H1 (cell line): ENCODE results near the gene TMCC1. TPM values are rescaled to one million over a fixed set of nuclear protein-coding genes. Genes with fewer than 3 reads are reported as not detected.

ENCODE experiments used
- CTCF ChIA-PET: fragments of 300-600 bp; sonication (Branson Sonifier 250); formaldehyde crosslinking; loops from one replicate; lab custom pipeline; 2021; ENCODE audit not compliant: partially characterized antibody; lab: Charles Lee
- POLR2A ChIA-PET: fragments of 300-600 bp; sonication (Branson Sonifier 250); formaldehyde crosslinking; loops from one replicate; lab custom pipeline; 2021; ENCODE audit warnings: inconsistent platforms; ENCODE audit not compliant: partially characterized antibody; lab: Charles Lee
- DNase-seq, 2 experiments: peaks; one replicate each; pipeline versions ENCODE4 v3.0.0 to v3.0.0-alpha.2; 2010 to 2022; ENCODE audit warnings: low spot score in 2 of 2, low read depth in 1 of 2, mixed read lengths in 1 of 2
- FAIRE-seq: peaks from 2 replicates; lab custom pipeline; 2011; peaks lifted over from hg19 to GRCh38; lab: Jason Lieb, UNC
- H2AFZ ChIP-seq: 2 replicates; pipeline ENCODE4 v1.8.1; 2012; ENCODE audit warnings: low read length, inconsistent platforms
- H2AK5ac ChIP-seq: 2 replicates; pipeline ENCODE4 v1.6.1; 2013; ENCODE audit warnings: low read depth, low read length
- H2BK120ac ChIP-seq: replicated peaks from 2 replicates; pipeline ENCODE3; 2013; ENCODE audit warnings: low read depth, low read length, inconsistent platforms
- H2BK12ac ChIP-seq: 2 replicates; pipeline ENCODE4 v1.6.1; 2013; ENCODE audit warnings: low read depth, low read length
- H2BK15ac ChIP-seq: 2 replicates; pipeline ENCODE4 v1.6.1; 2013; ENCODE audit warnings: low read length
- H2BK20ac ChIP-seq: 2 replicates; pipeline ENCODE4 v1.6.1; 2013; ENCODE audit warnings: low read length
- H2BK5ac ChIP-seq: 2 replicates; pipeline ENCODE4 v1.6.1; 2013; ENCODE audit warnings: low read depth, low read length
- H3K14ac ChIP-seq: 2 replicates; pipeline ENCODE4 v1.6.1; 2013; ENCODE audit warnings: inconsistent platforms; ENCODE audit not compliant: insufficient read length
- H3K18ac ChIP-seq: 2 replicates; pipeline ENCODE4 v1.6.1; 2013; ENCODE audit warnings: low read length; ENCODE audit errors: extremely low read depth
- H3K23ac ChIP-seq: 2 replicates; pipeline ENCODE4 v1.6.1; 2013; ENCODE audit warnings: inconsistent platforms; ENCODE audit not compliant: insufficient read length
- H3K23me2 ChIP-seq: 2 replicates; pipeline ENCODE4 v1.6.1; 2013; ENCODE audit warnings: low read depth, low read length
- H3K27ac ChIP-seq: 2 replicates; pipeline ENCODE4 v1.6.1; 2011; ENCODE audit warnings: low read depth, low read length, inconsistent platforms
- H3K27me3 ChIP-seq, 4 experiments: replicated peaks in 1 of 4; 1 replicate in 1 of 4; 2 replicates in 3 of 4; pipeline versions ENCODE4 v1.6.1 to v1.8.1; 2011 to 2013; ENCODE audit warnings: low read length in 3 of 4, mild to moderate bottlenecking in 3 of 4, inconsistent platforms in 2 of 4, mixed read lengths in 2 of 4, moderate library complexity in 1 of 4; ENCODE audit not compliant: control insufficient read depth in 3 of 4, insufficient read depth in 3 of 4; ENCODE audit errors: extremely low read depth in 1 of 4
- H3K36me3 ChIP-seq, 4 experiments: 2 replicates each; pipeline versions ENCODE4 v1.6.1 to v1.8.1; 2011 to 2013; ENCODE audit warnings: mild to moderate bottlenecking in 4 of 4, low read length in 3 of 4, moderate library complexity in 2 of 4, control low read depth in 1 of 4, inconsistent platforms in 1 of 4; ENCODE audit not compliant: insufficient read depth in 4 of 4, control insufficient read depth in 2 of 4
- H3K4ac ChIP-seq: replicated peaks from 2 replicates; pipeline ENCODE3; 2013; ENCODE audit warnings: low read length, low read depth, mixed read lengths, inconsistent platforms; ENCODE audit not compliant: insufficient read length
- H3K4me1 ChIP-seq, 4 experiments: replicated peaks in 1 of 4; 1 replicate in 1 of 4; 2 replicates in 3 of 4; pipeline versions ENCODE4 v1.6.1 to v1.8.1; 2011 to 2013; ENCODE audit warnings: low read length in 3 of 4, inconsistent platforms in 2 of 4, mixed read lengths in 1 of 4; ENCODE audit not compliant: insufficient read depth in 4 of 4, control insufficient read depth in 3 of 4
- H3K4me2 ChIP-seq, 2 experiments: 2 replicates each; pipeline versions ENCODE4 v1.6.1 to v1.8.1; 2011 to 2013; ENCODE audit warnings: low read depth in 2 of 2, low read length in 2 of 2, control low read depth in 1 of 2, inconsistent platforms in 1 of 2, mild to moderate bottlenecking in 1 of 2; ENCODE audit not compliant: insufficient read depth in 1 of 2
- H3K4me3 ChIP-seq, 4 experiments: fragments of 200-600, 300-600 bp in 1 of 4; sonication (generic), shearing (Covaris generic), sonication (Bioruptor Twin) in 1 of 4; 2 replicates each; pipeline versions ENCODE4 v1.5.1 to v1.8.1; 2011 to 2016; ENCODE audit warnings: low read length in 4 of 4, low read depth in 3 of 4, control low read depth in 2 of 4, inconsistent platforms in 2 of 4, mild to moderate bottlenecking in 2 of 4, mixed read lengths in 1 of 4, moderate library complexity in 1 of 4; ENCODE audit not compliant: insufficient read depth in 2 of 4; ENCODE audit errors: extremely low read depth in 1 of 4
- H3K56ac ChIP-seq: replicated peaks from 2 replicates; pipeline ENCODE3; 2013; ENCODE audit warnings: low read depth, mild to moderate bottlenecking, mixed read lengths, low read length, inconsistent platforms; ENCODE audit not compliant: insufficient read length
- H3K79me1 ChIP-seq: 2 replicates; pipeline ENCODE4 v1.6.1; 2013; ENCODE audit warnings: low read depth, low read length, control low read depth
- H3K79me2 ChIP-seq, 2 experiments: 2 replicates each; pipeline versions ENCODE4 v1.6.1 to v1.8.1; 2012 to 2013; ENCODE audit warnings: low read length in 2 of 2, mild to moderate bottlenecking in 2 of 2, inconsistent platforms in 1 of 2; ENCODE audit not compliant: insufficient read depth in 2 of 2, control insufficient read depth in 1 of 2
- H3K9ac ChIP-seq, 4 experiments: replicated peaks in 1 of 4; 1 replicate in 1 of 4; 2 replicates in 3 of 4; pipeline versions ENCODE4 v1.6.1 to v1.8.1; 2011 to 2013; ENCODE audit warnings: low read depth in 3 of 4, low read length in 3 of 4, control low read depth in 2 of 4, mild to moderate bottlenecking in 2 of 4, moderate library complexity in 2 of 4, inconsistent platforms in 1 of 4; ENCODE audit errors: extremely low read depth in 1 of 4
- H3K9me3 ChIP-seq, 2 experiments: 2 replicates each; pipeline versions ENCODE4 v1.6.1 to v1.8.1; 2012 to 2013; ENCODE audit warnings: mild to moderate bottlenecking in 2 of 2, moderate library complexity in 2 of 2, control low read depth in 1 of 2, inconsistent platforms in 1 of 2, low read depth in 1 of 2, low read length in 1 of 2, mixed read lengths in 1 of 2; ENCODE audit not compliant: insufficient read depth in 2 of 2
- H4K20me1 ChIP-seq, 2 experiments: replicated peaks in 1 of 2; 2 replicates each; pipeline versions ENCODE3 to v1.8.1; 2011 to 2013; ENCODE audit warnings: inconsistent platforms in 2 of 2, low read length in 2 of 2, mild to moderate bottlenecking in 1 of 2; ENCODE audit not compliant: insufficient read depth in 2 of 2, control insufficient read depth in 1 of 2
- H4K5ac ChIP-seq: 2 replicates; pipeline ENCODE4 v1.6.1; 2013; ENCODE audit warnings: low read length, low read depth, mixed read lengths, inconsistent platforms; ENCODE audit not compliant: insufficient read length
- H4K8ac ChIP-seq: 2 replicates; pipeline ENCODE4 v1.8.0; 2013; ENCODE audit warnings: mild to moderate bottlenecking, moderate library complexity, low read length, inconsistent platforms; ENCODE audit not compliant: insufficient read depth; ENCODE audit errors: extremely low read depth
- H4K91ac ChIP-seq: replicated peaks from 2 replicates; pipeline ENCODE3; 2013; ENCODE audit warnings: low read length, mixed read lengths, inconsistent platforms; ENCODE audit not compliant: insufficient read length
- FOSL1 ChIP-seq: IDR thresholded peaks from 2 replicates; pipeline ENCODE4 v1.6.1; 2011; ENCODE audit warnings: mild to moderate bottlenecking, low read depth, low read length, moderate library complexity; ENCODE audit not compliant: insufficient read depth
- HDAC2 ChIP-seq, 2 experiments: fragments of 300-600 bp in 1 of 2; sonication (generic) in 1 of 2; IDR thresholded peaks; 2 replicates each; pipeline ENCODE4 v1.6.1; 2011 to 2012; ENCODE audit warnings: low read depth in 2 of 2, low read length in 2 of 2, mild to moderate bottlenecking in 2 of 2, moderate library complexity in 2 of 2, borderline replicate concordance in 1 of 2, inconsistent platforms in 1 of 2
- HDAC6 ChIP-seq: IDR thresholded peaks from one replicate; pipeline ENCODE4 v1.7.1; 2012; ENCODE audit warnings: low read depth, mild to moderate bottlenecking, inconsistent platforms, low read length, moderate library complexity
- POLR2AphosphoS5 ChIP-seq: IDR thresholded peaks from 2 replicates; pipeline ENCODE4 v1.6.1; 2011; ENCODE audit warnings: low read depth, low read length
- RXRA ChIP-seq: IDR thresholded peaks from 2 replicates; pipeline ENCODE4 v1.6.1; 2011; ENCODE audit warnings: low read depth, mild to moderate bottlenecking, low read length, moderate library complexity; ENCODE audit not compliant: insufficient read depth
- SRF ChIP-seq: IDR thresholded peaks from 2 replicates; pipeline ENCODE4 v1.6.1; 2011; ENCODE audit warnings: mild to moderate bottlenecking, low read depth, low read length, moderate library complexity
- TAF1 ChIP-seq: IDR thresholded peaks from 2 replicates; pipeline ENCODE4 v1.6.1; 2011; ENCODE audit warnings: mild to moderate bottlenecking, low read depth, low read length
- WGBS, 2 experiments: shearing (Covaris generic) in 1 of 2; methylation state at CpG; one replicate each; pipeline versions ENCODE4 v1.1.6 to v1.1.7; 2013 to 2015; ENCODE audit warnings: low lambda C conversion rate in 2 of 2, mixed read lengths in 2 of 2, inconsistent platforms in 1 of 2, low coverage in 1 of 2, missing lambda C conversion rate in 1 of 2; ENCODE audit not compliant: insufficient replicate concordance in 2 of 2, insufficient coverage in 1 of 2, insufficient read length in 1 of 2; ENCODE audit errors: extremely low coverage in 1 of 2, missing lambda C conversion rate in 1 of 2; 5-methylcytosine and 5-hydroxymethylcytosine counted together
- polyA plus RNA-seq, 7 experiments: library from polyadenylated mRNA; depleted of rRNA in 3 of 7; stranded (reverse) in 5 of 7; unstranded in 2 of 7; fragments of >200 nt in 5 of 7; fragments of 200-250 nt in 2 of 7; gene quantifications; 1 replicate in 5 of 7; 2 replicates in 1 of 7; 4 replicates in 1 of 7; pipeline versions ENCODE4 v1.2.1 to v1.2.3, GENCODE V29; 2011 to 2013; ENCODE audit warnings: missing spikeins in 2 of 7, mixed read lengths in 2 of 7
- total RNA-seq: library from RNA; stranded (reverse); fragmentation: NEBNext Ultra II Directional; extraction: Animal tissue kit (Norgen Biotek cat#: 25700); gene quantifications from 2 replicates; pipeline ENCODE4 v1.2.1, GENCODE V29; 2021

TMCC1 gene
- total and polyA plus RNA-seq, 2 of the 8 experiments (the other 6 are each of a cell fraction or from before 2014, with no cell fraction given), result 10.4 to 27.1 TPM

DNA sequence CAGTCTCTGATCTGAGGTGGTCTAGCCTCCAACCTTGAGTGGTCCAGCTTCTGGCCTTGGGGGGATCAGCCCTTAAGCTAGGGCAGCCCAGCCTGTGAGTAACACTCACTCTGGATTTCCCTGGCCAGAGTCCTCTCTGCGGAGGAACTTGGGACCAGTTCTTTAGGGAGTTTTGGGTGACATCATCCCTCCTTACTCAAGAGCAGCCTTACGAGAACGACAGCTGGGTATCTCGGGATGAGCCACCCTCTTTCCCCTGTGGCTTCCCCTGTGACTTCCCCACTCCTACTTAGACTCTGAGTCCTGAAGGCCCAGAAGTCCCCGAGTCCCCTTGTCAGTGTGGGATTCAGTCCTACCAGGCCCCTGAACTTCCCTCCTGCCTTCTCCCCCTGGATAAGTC, 276.8 kb downstream of the TMCC1 start:
- H3K23me2 ChIP-seq, result no peaks in the 10 kb centered on the region
- no peak overlapping the region for H3K56ac ChIP-seq
- H3K23ac ChIP-seq, result no peak overlapping the region
- WGBS, 2 experiments, result 87% methylated on average over 5 of the region's 5 CpGs; no CpG with 5 or more reads in 1 of the 2 experiments
- no peak overlapping the region for H4K8ac ChIP-seq
- CTCF ChIA-PET, result interaction anchor here (1.4 to 1.6 kb wide), 3 partner anchors 10 to 326 kb away, joined by 4 to 8 read pairs (median 4); no protein-coding TSS in a partner anchor
- H3K27me3 ChIP-seq, result no peaks in the 10 kb centered on the region
- H3K4ac ChIP-seq, result no peak overlapping the region
- H3K4me1 ChIP-seq, result peaks cover 0 to 18% (median 5%) of the 10 kb centered on the region in 4 experiments; a peak in 5 of 7 replicates
- no peak overlapping the region for H2AFZ ChIP-seq
- TF ChIP-seq POLR2AphosphoS5 (no peak), HDAC2 (IDR thresholded peaks at IDR 0.05; ENCODE audit: borderline replicate concordance in 1 of 2, low read depth in 2 of 2, low read length in 2 of 2) (no peak), RXRA (no peak), FOSL1 (no peak), SRF (no peak), TAF1 (no peak), HDAC6 (no peak)
- TF ChIP-seq, all 59 proteins: peak for 0
- Histone ChIP-seq H3K9me3 (no peaks in the 10 kb centered on the region), H3K36me3 (no peaks in the 10 kb centered on the region), H3K27ac (no peak overlapping the region), H4K20me1 (no peaks in the 10 kb centered on the region), H2BK12ac (no peak overlapping the region), H3K4me2 (no peak overlapping the region), H3K79me2 (no peaks in the 10 kb centered on the region), H2BK15ac (no peak overlapping the region), H4K91ac (no peak overlapping the region), H4K5ac (no peak overlapping the region), H2BK5ac (no peak overlapping the region), H2BK120ac (no peak overlapping the region), H2BK20ac (0 out of 2 replicates have a peak overlapping the region, but pooled peaks have one; percentile 72), H2AK5ac (no peak overlapping the region), H3K4me3 (no peak overlapping the region), H3K79me1 (no peaks in the 10 kb centered on the region), H3K14ac (no peak overlapping the region), H3K9ac (no peak overlapping the region), H3K18ac (no peak overlapping the region)
- FAIRE-seq (no peak), DNase-seq (no peak)
- POLR2A ChIA-PET, result no interaction called here
